ENCODE measurements around the gene PALD1.

Gene PALD1

DNA sequence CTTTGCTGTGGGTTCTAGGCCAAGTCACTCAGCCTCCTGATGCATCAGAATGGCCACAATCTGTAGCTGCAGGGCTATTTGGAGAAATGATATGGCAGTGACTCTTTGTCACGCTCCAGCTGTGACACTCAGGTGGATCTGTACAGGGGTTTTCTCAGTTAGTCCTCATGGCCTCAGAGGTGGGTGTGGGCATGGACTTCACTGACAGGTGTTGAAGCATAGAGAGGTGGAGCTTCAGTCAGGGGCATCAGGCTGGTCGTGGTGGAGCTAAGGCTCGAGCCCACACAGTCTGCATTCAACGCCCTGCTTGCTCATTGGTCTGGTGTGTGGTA is 21.2 kb downstream of the PALD1 start:
- no peak overlapping the region for H3K4me3 ChIP-seq (ENCODE audit: low read length)
- no peak for DNase-seq (ENCODE audit: low read depth)
- TF ChIP-seq CTCF (conservative IDR thresholded peaks at IDR 0.05; ENCODE audit: low read depth, low read length): no peak

GRCh38 chr10:70500368-70500767 is 21.8 kb downstream of the PALD1 start:
- no peak for DNase-seq (ENCODE audit: low read depth)
- no peak for TF ChIP-seq CTCF (conservative IDR thresholded peaks at IDR 0.05; ENCODE audit: low read depth, low read length)
- H3K4me3 ChIP-seq (ENCODE audit: low read length): no peak overlapping the region

DNA sequence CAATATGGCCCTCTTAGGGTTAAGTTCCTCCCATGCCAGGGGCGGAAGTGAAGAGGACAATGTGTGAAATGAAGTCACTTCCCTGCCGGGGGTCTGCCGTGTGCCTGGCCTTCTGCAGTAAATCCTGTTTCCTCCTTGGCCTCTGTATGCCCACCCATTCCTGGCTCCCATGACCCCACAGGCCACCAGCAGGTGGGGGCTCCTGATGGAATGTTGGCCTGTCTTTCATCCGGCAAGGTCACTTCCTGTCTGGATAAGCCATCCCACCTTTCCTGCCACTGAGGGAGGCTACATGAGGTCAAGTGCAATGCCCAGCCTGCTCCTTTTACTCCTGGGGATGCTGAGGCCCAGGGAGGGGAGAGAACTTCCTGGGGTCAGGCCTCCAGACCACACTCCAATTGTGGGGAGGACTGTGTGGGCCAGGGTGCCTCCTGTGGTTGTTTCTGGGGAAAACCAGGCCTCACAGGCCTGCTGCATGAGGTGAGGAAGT is 22.3 kb downstream of the PALD1 start:
- DNase-seq (ENCODE audit: low read depth): no peak
- no peak overlapping the region for H3K4me3 ChIP-seq (ENCODE audit: low read length)
- no peak for TF ChIP-seq CTCF (conservative IDR thresholded peaks at IDR 0.05; ENCODE audit: low read depth, low read length)

- no peak for TF ChIP-seq CTCF (conservative IDR thresholded peaks at IDR 0.05; ENCODE audit: low read depth, low read length)
- no peak overlapping the region for H3K4me3 ChIP-seq (ENCODE audit: low read length)
- no peak for DNase-seq (ENCODE audit: low read depth)
Measured at GRCh38 chr10:70502406-70502805, 23.8 kb downstream of the PALD1 start.

DNA sequence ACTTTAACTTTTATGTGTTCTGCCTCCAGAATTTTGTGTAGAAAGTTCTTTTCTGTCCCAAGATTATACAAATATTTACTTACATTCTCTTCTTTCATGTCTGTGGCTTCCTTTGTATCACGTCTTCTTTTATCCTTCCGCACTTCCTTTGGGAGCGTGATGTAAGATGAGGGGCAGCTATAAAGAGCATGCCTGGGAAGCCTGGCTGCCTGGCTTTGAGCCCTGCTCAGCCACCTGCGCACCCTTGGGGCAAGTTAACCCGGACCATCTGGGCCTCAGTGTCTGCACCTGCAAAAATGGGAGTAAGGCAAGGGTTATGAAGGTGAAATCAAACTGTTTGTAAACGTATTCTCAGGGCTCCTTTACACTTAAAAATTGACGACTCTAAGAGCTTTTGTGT is 25.2 kb downstream of the PALD1 start:
- no peak for DNase-seq (ENCODE audit: low read depth)
- no peak overlapping the region for H3K4me3 ChIP-seq (ENCODE audit: low read length)
- no peak for TF ChIP-seq CTCF (conservative IDR thresholded peaks at IDR 0.05; ENCODE audit: low read depth, low read length)

GRCh38 chr10:70504521-70505358 is 26.2 kb downstream of the PALD1 start:
- H3K4me3 ChIP-seq (ENCODE audit: low read length): no peak overlapping the region
- TF ChIP-seq CTCF (conservative IDR thresholded peaks at IDR 0.05; ENCODE audit: low read depth, low read length): no peak
- DNase-seq (ENCODE audit: low read depth): no peak

DNA sequence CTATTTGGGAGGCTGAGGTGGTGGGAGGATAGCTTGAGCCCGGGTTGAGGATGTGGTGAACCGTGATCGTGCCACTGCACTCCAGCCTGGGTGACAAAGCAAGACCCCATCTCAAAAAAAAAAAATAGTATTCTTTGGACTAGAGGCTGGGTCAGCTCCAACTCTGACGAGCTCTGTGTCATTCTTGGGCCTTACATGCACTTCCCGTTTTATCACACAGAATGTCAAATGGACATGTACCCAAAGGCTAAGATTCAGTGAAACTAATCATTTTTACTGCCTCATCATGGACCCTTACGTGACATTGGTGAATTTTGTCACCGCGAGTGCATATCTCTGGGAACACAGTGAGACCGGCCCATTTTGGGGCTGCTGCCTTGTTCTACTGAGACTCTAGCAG is 27.3 kb downstream of the PALD1 start:
- no peak for DNase-seq (ENCODE audit: low read depth)
- TF ChIP-seq CTCF (conservative IDR thresholded peaks at IDR 0.05; ENCODE audit: low read depth, low read length): no peak
- no peak overlapping the region for H3K4me3 ChIP-seq (ENCODE audit: low read length)

Data from retinal pigment epithelial cell (primary cell).